ENCODE data around the gene OR3A3.

Gene OR3A3

GRCh38 chr17:3469529-3469928, 58.4 kb downstream of the OR3A3 start:
- FAIRE-seq = no peak
- no peak for DNase-seq (ENCODE audit: extremely low spot score, insufficient read length, low read depth)

DNA sequence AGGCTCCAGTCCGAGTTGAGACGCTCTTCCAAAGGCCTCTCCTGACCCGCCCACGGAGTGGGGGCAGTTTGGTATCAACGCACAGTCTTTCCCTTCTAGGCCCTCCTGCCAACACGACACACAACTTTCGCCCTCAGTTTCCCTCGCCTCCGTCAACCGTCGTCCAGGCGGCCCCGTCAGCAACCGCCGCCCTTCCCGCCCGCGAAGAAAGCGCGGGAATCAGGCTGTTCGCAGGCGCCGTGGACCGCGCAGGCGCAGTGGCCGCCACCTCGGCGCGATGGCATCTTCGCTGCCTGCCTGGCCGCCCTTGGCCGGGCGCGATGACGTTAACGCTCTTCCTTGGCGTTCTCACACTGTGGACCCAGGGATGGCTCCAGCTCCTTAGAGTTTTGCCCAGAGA, 60.4 kb downstream of the OR3A3 start, which contains the start of gene SPATA22:
TSS of gene SPATA22 (minus strand) at position 221 of the 400 bp plus-strand sequence. CDS start 2,494 bp downstream, outside the sequence.
- DNase-seq (ENCODE audit: extremely low spot score, insufficient read length, low read depth) = no peak

GRCh38 chr17:3472137-3472536, 61.0 kb downstream of the OR3A3 start:
- DNase-seq (ENCODE audit: extremely low spot score, insufficient read length, low read depth) (no peak), FAIRE-seq (no peak)

More for the DNA sequence above, 60.4 kb downstream of the OR3A3 start, which contains the start of gene SPATA22:
- no peak for FAIRE-seq

Data from GM18507 (cell line).